Peyer's patch (tissue), 4 donors: ENCODE measurements around the gene CA4.

Experiments used
- POLR2A ChIP-seq, 2 donors: fragments of 450-650 bp; IDR thresholded peaks; one replicate each; pipeline ENCODE4 v1.5.1; 2017; ENCODE audit warnings: antibody characterized with exemption in 2 of 2, mild to moderate bottlenecking in 2 of 2, moderate library complexity in 2 of 2
- TF ChIP-seq, protein P1 (sequence below), 6 experiments: fragments of 450-650 bp in 4 of 6; fragments of 200-600 bp in 2 of 6; sonication (generic) in 1 of 6; IDR thresholded peaks; one replicate each; pipeline ENCODE4 v1.5.1; 2017 to 2019; ENCODE audit warnings: antibody characterized with exemption in 6 of 6, mild to moderate bottlenecking in 3 of 6, moderate library complexity in 1 of 6

GRCh38 chr17:60108712-60109111, 41.1 kb upstream of the CA4 start:
- TF ChIP-seq, protein P1, sequence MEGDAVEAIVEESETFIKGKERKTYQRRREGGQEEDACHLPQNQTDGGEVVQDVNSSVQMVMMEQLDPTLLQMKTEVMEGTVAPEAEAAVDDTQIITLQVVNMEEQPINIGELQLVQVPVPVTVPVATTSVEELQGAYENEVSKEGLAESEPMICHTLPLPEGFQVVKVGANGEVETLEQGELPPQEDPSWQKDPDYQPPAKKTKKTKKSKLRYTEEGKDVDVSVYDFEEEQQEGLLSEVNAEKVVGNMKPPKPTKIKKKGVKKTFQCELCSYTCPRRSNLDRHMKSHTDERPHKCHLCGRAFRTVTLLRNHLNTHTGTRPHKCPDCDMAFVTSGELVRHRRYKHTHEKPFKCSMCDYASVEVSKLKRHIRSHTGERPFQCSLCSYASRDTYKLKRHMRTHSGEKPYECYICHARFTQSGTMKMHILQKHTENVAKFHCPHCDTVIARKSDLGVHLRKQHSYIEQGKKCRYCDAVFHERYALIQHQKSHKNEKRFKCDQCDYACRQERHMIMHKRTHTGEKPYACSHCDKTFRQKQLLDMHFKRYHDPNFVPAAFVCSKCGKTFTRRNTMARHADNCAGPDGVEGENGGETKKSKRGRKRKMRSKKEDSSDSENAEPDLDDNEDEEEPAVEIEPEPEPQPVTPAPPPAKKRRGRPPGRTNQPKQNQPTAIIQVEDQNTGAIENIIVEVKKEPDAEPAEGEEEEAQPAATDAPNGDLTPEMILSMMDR (IDR thresholded peaks at IDR 0.05): no peak
- TF ChIP-seq POLR2A (IDR thresholded peaks at IDR 0.05): no peak
